HepG2 (cell line): Measurements from ENCODE around the gene CPM. TPM values are rescaled to one million over a fixed set of nuclear protein-coding genes. Genes with fewer than 3 reads are reported as not detected.

ENCODE experiments used
- ATAC-seq: fragments of 200-7000 bp; cut with Tn5 transposase; 3 replicates; pipeline ENCODE4 v1.9.1; 2020; ENCODE audit warnings: mild to moderate bottlenecking, moderate library complexity
- BruUV-seq: library from RNA; stranded (reverse); fragments of 400-500 nt; replicated peaks from 2 replicates; lab custom pipeline; 2021; lab: Mats Ljungman, UMichigan
- CTCF ChIA-PET: fragments of 300-600 bp; formaldehyde crosslinking; extraction: SDS; loops from one replicate; lab custom pipeline; 2021; ENCODE audit warnings: low total read pairs, inconsistent platforms, low intra/inter-chr PET ratio; lab: Yijun Ruan, JAX
- POLR2A ChIA-PET: fragments of 350-600 bp; sonication (Branson Sonifier 250); formaldehyde crosslinking; loops from one replicate; lab custom pipeline; 2020; ENCODE audit warnings: antibody characterized with exemption, inconsistent platforms; lab: Yijun Ruan, JAX
- DNase-seq: peaks from one replicate; pipeline ENCODE4 v3.0.0-alpha.2; 2015; ENCODE audit warnings: low spot score
- FAIRE-seq: peaks from 3 replicates; lab custom pipeline; 2011; peaks lifted over from hg19 to GRCh38; lab: Jason Lieb, UNC
- H2AFZ ChIP-seq: one replicate; pipeline ENCODE4 v1.6.1; 2011; ENCODE audit warnings: low read length, inconsistent platforms
- H3K27ac ChIP-seq: fragments of 300-600 bp; 3 replicates; pipeline ENCODE4 v1.8.0; 2011; ENCODE audit warnings: mixed run types, mild to moderate bottlenecking, mixed read lengths, low read length, inconsistent platforms; ENCODE audit not compliant: insufficient read depth; ENCODE audit errors: extremely low read length
- H3K27me3 ChIP-seq, 2 experiments: fragments of 200-600 bp in 1 of 2; 2 replicates in 1 of 2; 3 replicates in 1 of 2; pipeline versions ENCODE4 v1.6.0 to v1.8.0; 2011; ENCODE audit warnings: low read length in 2 of 2, mild to moderate bottlenecking in 2 of 2, moderate library complexity in 2 of 2, inconsistent platforms in 1 of 2; ENCODE audit not compliant: insufficient read depth in 2 of 2, control insufficient read depth in 1 of 2
- H3K36me3 ChIP-seq, 2 experiments: fragments of 200-600 bp in 1 of 2; replicated peaks in 1 of 2; 2 replicates in 1 of 2; 3 replicates in 1 of 2; pipeline versions ENCODE4 v1.5.1 to v1.8.0; 2011; ENCODE audit warnings: low read length in 2 of 2, inconsistent platforms in 1 of 2; ENCODE audit not compliant: insufficient read depth in 2 of 2, control insufficient read depth in 1 of 2
- H3K4me1 ChIP-seq: 2 replicates; pipeline ENCODE4 v1.5.1; 2012; ENCODE audit warnings: low read length, inconsistent platforms; ENCODE audit not compliant: insufficient read depth
- H3K4me2 ChIP-seq: 2 replicates; pipeline ENCODE4 v1.6.0; 2011; ENCODE audit warnings: low read depth, low read length, inconsistent platforms
- H3K4me3 ChIP-seq, 3 experiments: fragments of 200-600 bp in 1 of 3; sonication (generic), shearing (Covaris generic) in 1 of 3; replicated peaks in 1 of 3; 2 replicates each; pipeline ENCODE4 v1.5.1; 2011 to 2016; ENCODE audit warnings: low read length in 3 of 3, inconsistent platforms in 2 of 3, low read depth in 2 of 3, mild to moderate bottlenecking in 2 of 3, control low read depth in 1 of 3, mixed read lengths in 1 of 3; ENCODE audit not compliant: insufficient read depth in 1 of 3
- H3K79me2 ChIP-seq: one replicate; pipeline ENCODE4 v1.6.1; 2011; ENCODE audit warnings: low read length, inconsistent platforms; ENCODE audit not compliant: insufficient read depth
- H3K9ac ChIP-seq: 2 replicates; pipeline ENCODE4 v1.6.0; 2011; ENCODE audit warnings: mild to moderate bottlenecking, low read depth, low read length, inconsistent platforms; ENCODE audit not compliant: insufficient read depth
- H3K9me3 ChIP-seq: 2 replicates; pipeline ENCODE4 v1.5.1; 2012; ENCODE audit warnings: mild to moderate bottlenecking, low read length
- H4K20me1 ChIP-seq: 2 replicates; pipeline ENCODE4 v1.6.0; 2011; ENCODE audit warnings: inconsistent platforms, mild to moderate bottlenecking, low read length, moderate library complexity; ENCODE audit not compliant: insufficient read depth
- ISL2 ChIP-seq: sonication (generic); formaldehyde crosslinking; IDR thresholded peaks from 2 replicates; pipeline ENCODE4 v1.5.0; 2020; ENCODE audit warnings: missing genetic modification reagents
- MAFK ChIP-seq, 2 experiments: IDR thresholded peaks in 1 of 2; conservative IDR thresholded peaks in 1 of 2; 2 replicates each; pipeline ENCODE4 v1.6.1; 2011; ENCODE audit warnings: improper control_type of control experiment in 2 of 2, low read length in 2 of 2
- MAZ ChIP-seq, 2 experiments: sonication (generic) in 1 of 2; formaldehyde crosslinking in 1 of 2; IDR thresholded peaks; 2 replicates each; pipeline versions ENCODE4 v1.5.0 to v1.6.1; 2012 to 2020; ENCODE audit warnings: low read depth in 2 of 2, mild to moderate bottlenecking in 2 of 2, borderline replicate concordance in 1 of 2, improper control_type of control experiment in 1 of 2, low read length in 1 of 2, missing genetic modification reagents in 1 of 2, moderate library complexity in 1 of 2
- PHB2 ChIP-seq: fragments of 450-650 bp; IDR thresholded peaks from 2 replicates; pipeline ENCODE4 v1.6.1; 2018; ENCODE audit not compliant: partially characterized antibody
- SP5 ChIP-seq: IDR thresholded peaks from 2 replicates; pipeline ENCODE4 v1.6.1; 2016; ENCODE audit warnings: low read depth, borderline replicate concordance
- ZBTB20 ChIP-seq: sonication (generic); formaldehyde crosslinking; IDR thresholded peaks from 2 replicates; pipeline ENCODE4 v1.8.1; 2023; ENCODE audit warnings: missing genetic modification reagents, low read depth, mild to moderate bottlenecking, borderline replicate concordance
- WGBS: methylation state at CpG from one replicate; pipeline ENCODE4 v1.1.6; 2017; ENCODE audit warnings: low lambda C conversion rate; 5-methylcytosine and 5-hydroxymethylcytosine counted together
- in situ Hi-C: cut with HindIII; loops from 2 replicates; pipeline ENCODE4 v1.10.0; 2017; ENCODE audit warnings: low pct_unique_long_range_greater_than_20kb; ENCODE audit not compliant: extremely low pct_ligation_motif_present
- intact Hi-C: fragments of 100-400 bp; cut with micrococcal nuclease; formaldehyde crosslinking; loops from one replicate; pipeline ENCODE4 v1.10.0; 2022; ENCODE audit not compliant: unreplicated experiment
- polyA plus RNA-seq, 8 experiments: library from polyadenylated mRNA; depleted of rRNA in 3 of 8; stranded (reverse) in 7 of 8; unstranded in 1 of 8; fragments of >200 nt; fragmentation: Illumina TruSeq in 4 of 8; extraction: Trizol in 4 of 8; gene quantifications; 2 replicates each; pipeline versions ENCODE4 v1.2.1 to v1.2.3, GENCODE V29; 2011 to 2016; ENCODE audit warnings: low read depth in 4 of 8, missing spikeins in 1 of 8, mixed read lengths in 1 of 8; ENCODE audit not compliant: insufficient read depth in 1 of 8
- total RNA-seq, 5 experiments: library from RNA; depleted of rRNA; stranded (reverse); fragments of >200 nt; fragmentation: Illumina TruSeq; extraction: Trizol; gene quantifications; 2 replicates each; pipeline ENCODE4 v1.2.3, GENCODE V29; 2016; ENCODE audit warnings: low read depth in 1 of 5

Gene CPM
- total and polyA plus RNA-seq, 2 of the 13 experiments (the other 11 are each of a cell fraction or from before 2014, with no cell fraction given), result not detected

- H3K9me3 ChIP-seq, result no peaks in the 10 kb centered on the region
- WGBS, result 1% methylated on average over 5 of the region's 5 CpGs
- no peak overlapping the region for H3K9ac ChIP-seq
- ChIA-PET POLR2A (no interaction called here), CTCF (no interaction called here)
- no peak overlapping the region for H3K4me3 ChIP-seq
- H3K4me2 ChIP-seq, result peak overlapping the region; percentile 4; the same call in 1 of the 2 replicates
- H3K79me2 ChIP-seq, result no peaks in the 10 kb centered on the region
- peak; percentile 21 for FAIRE-seq
- H2AFZ ChIP-seq, result no peak overlapping the region
- TF ChIP-seq MAFK (conservative IDR thresholded peaks at IDR 0.05 in 1 of 2, IDR thresholded peaks at IDR 0.05 in 1 of 2; ENCODE audit: low read length in 2 of 2) (0 out of 4 replicates have a peak, but pooled peaks of 1 of the 2 experiments have one; percentile 1), MAZ (IDR thresholded peaks at IDR 0.05; ENCODE audit: borderline replicate concordance, low read depth, low read length) (no peak), MAZ (CRISPR knock-in tag; IDR thresholded peaks at IDR 0.05; ENCODE audit: low read depth) (no peak), ISL2 (CRISPR knock-in tag) (no peak), SP5 (CRISPR knock-in tag) (0 out of 2 replicates have a peak, but pooled peaks have one; percentile 44)
- no peaks in the 10 kb centered on the region for H3K27me3 ChIP-seq
- BruUV-seq, result no TSS peak
- intact Hi-C loops (no loop called here), in situ Hi-C loops (no loop called here)
- H3K27ac ChIP-seq, result no peak overlapping the region
- H3K4me1 ChIP-seq, result peaks cover 6% of the 10 kb centered on the region
- ATAC-seq, result peak; percentile 55
- H3K36me3 ChIP-seq, result no peaks in the 10 kb centered on the region
- DNase-seq, result peak; percentile 12
- no peaks in the 10 kb centered on the region for H4K20me1 ChIP-seq
Observed at GRCh38 chr12:68886636-68887572, 46.1 kb downstream of the CPM start.

GRCh38 chr12:68885381-68885780, 47.6 kb downstream of the CPM start:
- intact Hi-C loops (no loop called here), in situ Hi-C loops (no loop called here)
- Histone ChIP-seq H3K4me3 (no peak overlapping the region), H3K36me3 (no peaks in the 10 kb centered on the region), H4K20me1 (no peaks in the 10 kb centered on the region), H3K9ac (no peak overlapping the region), H3K4me1 (peaks cover 6% of the 10 kb centered on the region), H3K79me2 (no peaks in the 10 kb centered on the region), H2AFZ (no peak overlapping the region), H3K4me2 (no peak overlapping the region), H3K27ac (no peak overlapping the region)
- no TSS peak for BruUV-seq
- CTCF ChIA-PET, result no interaction called here
- DNase-seq, result no peak
- POLR2A ChIA-PET, result no interaction called here
- peak; percentile 42 for ATAC-seq
- no peak for FAIRE-seq
- WGBS, result 52% methylated on average over 2 of the region's 3 CpGs
- TF ChIP-seq ZBTB20 (CRISPR knock-in tag) (0 out of 2 replicates have a peak, but pooled peaks have one; percentile 25), PHB2 (no peak)
- TF ChIP-seq, all 625 proteins: peak for 1
- no peaks in the 10 kb centered on the region for H3K9me3 ChIP-seq
- no peaks in the 10 kb centered on the region for H3K27me3 ChIP-seq
